ENCODE results near the gene RASGRF1.

- TF ChIP-seq CTCF (conservative IDR thresholded peaks at IDR 0.05; ENCODE audit: low read depth in 2 of 2) (no peak), EZH2 (IDR thresholded peaks at IDR 0.05; ENCODE audit: low read depth, unreplicated experiment) (no peak), POLR2AphosphoS5 (IDR thresholded peaks at IDR 0.05; ENCODE audit: low read depth) (no peak), REST (IDR thresholded peaks at IDR 0.05; ENCODE audit: unreplicated experiment) (no peak), NANOG (IDR thresholded peaks at IDR 0.05; ENCODE audit: borderline replicate concordance) (no peak), ETS1 (IDR thresholded peaks at IDR 0.05) (no peak), EZH2phosphoT487 (IDR thresholded peaks at IDR 0.05; ENCODE audit: unreplicated experiment) (no peak), JUNB (IDR thresholded peaks at IDR 0.05; ENCODE audit: unreplicated experiment) (no peak), CREB1 (CRISPR knock-in tag; IDR thresholded peaks at IDR 0.05; ENCODE audit: low read depth) (no peak), STAT1 (IDR thresholded peaks at IDR 0.05; ENCODE audit: unreplicated experiment) (no peak), ZNF462 (CRISPR knock-in tag; IDR thresholded peaks at IDR 0.05) (no peak), ZNF331 (CRISPR knock-in tag; IDR thresholded peaks at IDR 0.05; ENCODE audit: low read depth) (no peak), ZNF114 (CRISPR knock-in tag; IDR thresholded peaks at IDR 0.05) (no peak)
These were observed 160.9 kb downstream of the RASGRF1 start for GRCh38 chr15:78929536-78930264.

All from GM23338 (cell line).